ENCODE data around the gene IFIT1. TPM values are rescaled to one million over a fixed set of nuclear protein-coding genes. Genes with fewer than 3 reads are reported as not detected.

Gene IFIT1
- total RNA-seq, 2 donors from 2014 or later = 1.3 to 7.0 TPM

- H3K4me3 ChIP-seq = no peak overlapping the region
- no peak for ATAC-seq
- H3K27me3 ChIP-seq = no peaks in the 10 kb centered on the region
- TF ChIP-seq POLR2A (IDR thresholded peaks at IDR 0.05) = no peak
- no peak for TF ChIP-seq CTCF (IDR thresholded peaks at IDR 0.05)
- intact Hi-C loops (cut with DNase I) = no loop called here
- no peak for DNase-seq
- peaks cover 44% of the 10 kb centered on the region for H3K4me1 ChIP-seq
- H3K9me3 ChIP-seq = no peaks in the 10 kb centered on the region
- no peaks in the 10 kb centered on the region for H3K36me3 ChIP-seq (replicated peaks in 1 of 2; ENCODE audit: insufficient read depth in 1 of 2, low read depth in 2 of 2)
- H3K27ac ChIP-seq = no peak overlapping the region
Measured at GRCh38 chr10:89371079-89371478, 21.3 kb upstream of the IFIT1 start.

- no peak for DNase-seq
- WGBS, 2 donors = 63 to 89% methylated on average over 3 of the region's 3 CpGs
- H3K4me3 ChIP-seq = no peak overlapping the region
- intact Hi-C loops (cut with DNase I) = no loop called here
- ATAC-seq = no peak
- H3K36me3 ChIP-seq (replicated peaks in 1 of 2; ENCODE audit: insufficient read depth in 1 of 2, low read depth in 2 of 2) = no peaks in the 10 kb centered on the region
- TF ChIP-seq POLR2A (IDR thresholded peaks at IDR 0.05) (no peak), CTCF (IDR thresholded peaks at IDR 0.05) (no peak)
- H3K27me3 ChIP-seq = no peaks in the 10 kb centered on the region
- no peaks in the 10 kb centered on the region for H3K9me3 ChIP-seq
- peaks cover 44% of the 10 kb centered on the region for H3K4me1 ChIP-seq
- peak overlapping the region in 1 of 4 donors; percentile 40 for H3K27ac ChIP-seq
Measured at GRCh38 chr10:89371987-89372386, 20.4 kb upstream of the IFIT1 start.

GRCh38 chr10:89373916-89374711 is 18.3 kb upstream of the IFIT1 start:
- H3K27ac ChIP-seq = peak overlapping the region; percentile 84 to 96 (median 89)
- peak; percentile 99 for ATAC-seq
- intact Hi-C loops (cut with DNase I) = no loop called here
- DNase-seq = peak; percentile 90 to 97 (median 96)
- H3K36me3 ChIP-seq (replicated peaks in 1 of 2; ENCODE audit: insufficient read depth in 1 of 2, low read depth in 2 of 2) = no peaks in the 10 kb centered on the region
- no peaks in the 10 kb centered on the region for H3K27me3 ChIP-seq
- peak in 2 of 7 experiments; percentile 9 to 16 for TF ChIP-seq CTCF (IDR thresholded peaks at IDR 0.05)
- peak in 2 of 3 donors; percentile 24 to 31 for TF ChIP-seq POLR2A (IDR thresholded peaks at IDR 0.05)
- 0 to 4% methylated on average over 3 of the region's 3 CpGs for WGBS, 2 donors
- H3K9me3 ChIP-seq = no peaks in the 10 kb centered on the region
- no peak overlapping the region for H3K4me3 ChIP-seq
- peaks cover 34% of the 10 kb centered on the region for H3K4me1 ChIP-seq

GRCh38 chr10:89374713-89375141 is 17.7 kb upstream of the IFIT1 start:
- Histone ChIP-seq H3K4me3 (no peak overlapping the region), H3K27me3 (no peaks in the 10 kb centered on the region), H3K36me3 (replicated peaks in 1 of 2; ENCODE audit: insufficient read depth in 1 of 2, low read depth in 2 of 2) (no peaks in the 10 kb centered on the region), H3K9me3 (no peaks in the 10 kb centered on the region), H3K27ac (peak overlapping the region; percentile 84 to 96 (median 89)), H3K4me1 (peaks cover 30% of the 10 kb centered on the region)
- DNase-seq (peak; percentile 25 to 44 (median 37)), ATAC-seq (peak; percentile 3)
- TF ChIP-seq CTCF (IDR thresholded peaks at IDR 0.05) (no peak), POLR2A (IDR thresholded peaks at IDR 0.05) (no peak)
- intact Hi-C loops (cut with DNase I) = no loop called here
